Caco-2 (cell line): Measurements from ENCODE around the gene DMGDH. TPM values are rescaled to one million over a fixed set of nuclear protein-coding genes. Genes with fewer than 3 reads are reported as not detected.

Experiments
- BruUV-seq: library from RNA; stranded (reverse); fragments of 400-500 nt; replicated peaks from 2 replicates; lab custom pipeline; 2021; lab: Mats Ljungman, UMichigan
- CTCF ChIA-PET: fragments of 300-600 bp; sonication (Branson Sonifier 250); formaldehyde crosslinking; loops from one replicate; lab custom pipeline; 2022; ENCODE audit warnings: antibody characterized with exemption; lab: Charles Lee
- POLR2A ChIA-PET: fragments of 300-600 bp; sonication (Branson Sonifier 250); formaldehyde crosslinking; loops from one replicate; lab custom pipeline; 2022; ENCODE audit warnings: antibody characterized with exemption; lab: Charles Lee
- DNase-seq, 2 experiments: peaks; one replicate each; pipeline versions ENCODE4 v3.0.0 to v3.0.0-alpha.2; 2020 to 2022
- H3K27me3 ChIP-seq: replicated peaks from 2 replicates; pipeline ENCODE4 v1.6.0; 2011; ENCODE audit warnings: low read length; ENCODE audit not compliant: control insufficient read depth, insufficient read depth
- H3K36me3 ChIP-seq: 2 replicates; pipeline ENCODE4 v1.5.1; 2011; ENCODE audit warnings: low read length; ENCODE audit not compliant: control insufficient read depth, insufficient read depth
- H3K4me1 ChIP-seq: fragments of 250-450 bp; sonication (Bioruptor Pico); 2 replicates; pipeline ENCODE4 v1.5.1; 2020; ENCODE audit warnings: mild to moderate bottlenecking
- H3K4me3 ChIP-seq: 2 replicates; pipeline ENCODE4 v1.5.1; 2011; ENCODE audit warnings: low read depth, mild to moderate bottlenecking, control low read depth, low read length
- H3K9me3 ChIP-seq: fragments of 250-450 bp; sonication (Bioruptor Pico); 2 replicates; pipeline ENCODE4 v1.5.1; 2020; ENCODE audit warnings: mild to moderate bottlenecking, moderate library complexity
- H3K27ac Mint-ChIP-seq: one replicate; pipeline ENCODE4 v1.8.0; 2022; ENCODE audit warnings: mixed read lengths; ENCODE audit not compliant: unreplicated experiment
- H3K27me3 Mint-ChIP-seq: one replicate; pipeline ENCODE4 v1.8.0; 2022; ENCODE audit warnings: mixed read lengths; ENCODE audit not compliant: insufficient read depth, unreplicated experiment
- H3K36me3 Mint-ChIP-seq: one replicate; pipeline ENCODE4 v1.8.0; 2022; ENCODE audit warnings: mild to moderate bottlenecking, mixed read lengths; ENCODE audit not compliant: insufficient read depth, unreplicated experiment
- H3K4me1 Mint-ChIP-seq: one replicate; pipeline ENCODE4 v1.8.0; 2022; ENCODE audit warnings: low read depth, mixed read lengths; ENCODE audit not compliant: unreplicated experiment
- H3K4me3 Mint-ChIP-seq: one replicate; pipeline ENCODE4 v1.8.0; 2022; ENCODE audit warnings: mild to moderate bottlenecking, moderate library complexity, mixed read lengths; ENCODE audit not compliant: unreplicated experiment
- H3K9me3 Mint-ChIP-seq: one replicate; pipeline ENCODE4 v1.8.0; 2022; ENCODE audit warnings: mixed read lengths; ENCODE audit not compliant: unreplicated experiment
- intact Hi-C: fragments of 100-400 bp; cut with micrococcal nuclease; formaldehyde crosslinking; loops from one replicate; pipeline ENCODE4 v1.10.0; 2022; ENCODE audit not compliant: unreplicated experiment
- total RNA-seq: library from RNA; stranded (reverse); gene quantifications from 2 replicates; pipeline ENCODE4 v1.2.3, GENCODE V29; 2022
- TF ChIP-seq, protein P1 (sequence below), 2 experiments: fragments of 200-600 bp in 1 of 2; IDR thresholded peaks; 1 replicate in 1 of 2; 2 replicates in 1 of 2; pipeline versions ENCODE4 v1.5.1 to v1.8.0; 2011 to 2022; ENCODE audit warnings: antibody characterized with exemption in 1 of 2, control low read depth in 1 of 2, inconsistent platforms in 1 of 2, low read depth in 1 of 2, low read length in 1 of 2, mild to moderate bottlenecking in 1 of 2, moderate library complexity in 1 of 2; ENCODE audit not compliant: insufficient read depth in 1 of 2, severe bottlenecking in 1 of 2, unreplicated experiment in 1 of 2

The DMGDH gene
- total RNA-seq, 1 experiment from 2014 or later, result 1.8 TPM

DNA sequence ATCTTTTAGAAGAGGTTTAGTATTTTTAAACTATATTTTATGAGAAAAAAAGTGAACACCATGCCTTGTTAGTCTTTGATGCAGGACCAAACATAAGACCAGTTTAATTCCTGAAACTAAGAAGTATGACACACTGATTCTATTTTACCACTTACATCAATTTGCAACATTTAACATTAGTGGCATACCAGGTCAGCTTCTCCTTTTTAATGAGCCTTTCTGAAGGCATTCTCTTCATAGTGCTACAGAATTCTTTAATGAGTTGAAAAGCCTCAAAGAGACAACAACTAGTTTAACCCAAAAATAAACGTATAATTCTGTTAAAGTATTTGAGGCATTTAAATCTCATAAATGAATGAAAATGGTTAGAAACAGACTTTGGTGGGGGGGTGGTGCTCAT, 112.6 kb downstream of the DMGDH start:
- Histone ChIP-seq H3K36me3 (no peaks in the 10 kb centered on the region), H3K27me3 (no peaks in the 10 kb centered on the region), H3K4me3 (no peak overlapping the region), H3K4me1 (peaks cover 16% of the 10 kb centered on the region), H3K9me3 (no peaks in the 10 kb centered on the region)
- peaks cover 21% of the 10 kb centered on the region for H3K4me1 Mint-ChIP-seq
- TF ChIP-seq, protein P1, sequence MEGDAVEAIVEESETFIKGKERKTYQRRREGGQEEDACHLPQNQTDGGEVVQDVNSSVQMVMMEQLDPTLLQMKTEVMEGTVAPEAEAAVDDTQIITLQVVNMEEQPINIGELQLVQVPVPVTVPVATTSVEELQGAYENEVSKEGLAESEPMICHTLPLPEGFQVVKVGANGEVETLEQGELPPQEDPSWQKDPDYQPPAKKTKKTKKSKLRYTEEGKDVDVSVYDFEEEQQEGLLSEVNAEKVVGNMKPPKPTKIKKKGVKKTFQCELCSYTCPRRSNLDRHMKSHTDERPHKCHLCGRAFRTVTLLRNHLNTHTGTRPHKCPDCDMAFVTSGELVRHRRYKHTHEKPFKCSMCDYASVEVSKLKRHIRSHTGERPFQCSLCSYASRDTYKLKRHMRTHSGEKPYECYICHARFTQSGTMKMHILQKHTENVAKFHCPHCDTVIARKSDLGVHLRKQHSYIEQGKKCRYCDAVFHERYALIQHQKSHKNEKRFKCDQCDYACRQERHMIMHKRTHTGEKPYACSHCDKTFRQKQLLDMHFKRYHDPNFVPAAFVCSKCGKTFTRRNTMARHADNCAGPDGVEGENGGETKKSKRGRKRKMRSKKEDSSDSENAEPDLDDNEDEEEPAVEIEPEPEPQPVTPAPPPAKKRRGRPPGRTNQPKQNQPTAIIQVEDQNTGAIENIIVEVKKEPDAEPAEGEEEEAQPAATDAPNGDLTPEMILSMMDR (IDR thresholded peaks at IDR 0.05; ENCODE audit: insufficient read depth in 1 of 2, low read depth in 1 of 2, low read length in 1 of 2, severe bottlenecking in 1 of 2, unreplicated experiment in 1 of 2), result no peak
- H3K36me3 Mint-ChIP-seq, result no peaks in the 10 kb centered on the region
- no peak overlapping the region for H3K4me3 Mint-ChIP-seq
- ChIA-PET CTCF (no interaction called here), POLR2A (no interaction called here)
- intact Hi-C loops, result no loop called here
- H3K27me3 Mint-ChIP-seq, result no peaks in the 10 kb centered on the region
- no peak for DNase-seq
- H3K9me3 Mint-ChIP-seq, result no peaks in the 10 kb centered on the region
- H3K27ac Mint-ChIP-seq, result no peak overlapping the region
- BruUV-seq, result no TSS peak

DNA sequence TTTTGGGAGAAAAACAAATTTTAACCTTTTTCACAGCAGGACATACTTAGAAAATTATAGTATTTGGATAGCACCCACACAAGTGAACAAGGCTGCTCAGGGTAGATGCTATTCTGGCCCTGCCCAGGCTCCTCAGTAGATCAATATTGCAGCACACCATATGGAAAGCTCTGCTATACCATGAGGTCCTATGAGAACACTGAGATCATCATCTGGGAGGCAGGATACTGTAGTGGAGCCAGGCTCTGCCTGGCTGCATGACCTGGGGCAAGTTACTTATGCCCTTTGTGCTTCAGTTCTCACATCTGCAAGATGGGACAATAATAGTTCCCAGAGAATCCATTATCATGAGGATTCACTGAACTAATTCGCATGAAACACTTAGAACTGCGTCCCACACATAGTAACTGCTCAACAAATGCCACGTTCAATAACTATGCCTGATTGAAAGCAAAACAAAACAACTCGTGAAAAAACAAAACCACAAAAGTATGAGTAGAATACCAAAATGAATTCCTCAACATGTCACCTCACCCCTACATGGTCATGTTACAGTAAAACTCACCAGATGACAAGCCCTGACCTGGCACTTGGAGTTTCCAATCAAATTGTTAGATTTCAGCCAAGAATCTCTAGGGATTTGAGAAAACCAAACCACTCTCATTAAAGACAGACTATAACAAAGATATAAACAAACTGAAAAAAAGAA, 116.2 kb downstream of the DMGDH start:
- intact Hi-C loops, result no loop called here
- no peak overlapping the region for H3K4me3 Mint-ChIP-seq
- BruUV-seq, result no TSS peak
- Histone ChIP-seq H3K4me1 (peaks cover 4% of the 10 kb centered on the region), H3K4me3 (no peak overlapping the region), H3K27me3 (no peaks in the 10 kb centered on the region), H3K36me3 (no peaks in the 10 kb centered on the region), H3K9me3 (no peaks in the 10 kb centered on the region)
- DNase-seq, result no peak
- ChIA-PET POLR2A (no interaction called here), CTCF (no interaction called here)
- H3K27me3 Mint-ChIP-seq, result no peaks in the 10 kb centered on the region
- H3K4me1 Mint-ChIP-seq, result peaks cover 9% of the 10 kb centered on the region
- H3K9me3 Mint-ChIP-seq, result no peaks in the 10 kb centered on the region
- TF ChIP-seq, protein P1 (IDR thresholded peaks at IDR 0.05; ENCODE audit: insufficient read depth in 1 of 2, low read depth in 1 of 2, low read length in 1 of 2, severe bottlenecking in 1 of 2, unreplicated experiment in 1 of 2), result no peak
- H3K27ac Mint-ChIP-seq, result no peak overlapping the region
- no peaks in the 10 kb centered on the region for H3K36me3 Mint-ChIP-seq

Other genes with a start within 250 kb of the DMGDH start
- 17.4 and 17.9 TPM in 2 replicates for gene ARSB, start 84.4 kb downstream of the DMGDH start, total RNA-seq
- gene BHMT2, start 93 bp upstream of the DMGDH start, total RNA-seq, result not detected in 2 replicates
- gene BHMT, start 42.1 kb upstream of the DMGDH start, total RNA-seq, result not detected in 2 replicates
- gene JMY, start 166.5 kb upstream of the DMGDH start, total RNA-seq, result 10.5 and 11.3 TPM in 2 replicates